ENCODE results near the gene GYG1. TPM values are rescaled to one million over a fixed set of nuclear protein-coding genes. Genes with fewer than 3 reads are reported as not detected.
A peak's percentile ranks its signal among the peaks of the same experiment; 100 is the strongest.

GYG1 gene
- total RNA-seq, 1 donor from 2014 or later: 45.6 TPM

DNA sequence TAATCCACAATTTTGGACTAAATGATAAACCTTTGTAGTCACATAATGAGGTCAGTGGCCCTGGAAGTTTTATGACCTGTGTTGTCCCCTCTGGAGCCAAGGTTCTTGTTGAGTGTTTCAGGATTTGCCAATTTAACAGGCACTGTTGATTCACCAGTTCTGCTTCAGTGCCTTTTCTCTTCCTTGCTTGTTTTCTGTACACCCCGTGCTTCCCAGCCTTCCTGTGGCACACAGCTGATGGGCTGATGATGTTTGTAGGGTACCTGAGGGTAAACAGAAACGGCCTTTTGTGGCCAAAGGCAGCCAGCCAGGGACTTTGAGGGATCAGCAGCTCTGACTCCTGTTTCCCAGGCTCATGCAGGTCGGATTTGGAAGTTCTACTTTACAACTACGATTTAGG, 13.3 kb downstream of the GYG1 start:
- TF ChIP-seq CTCF (IDR thresholded peaks at IDR 0.05): no peak
- Histone ChIP-seq H3K4me3 (no peak overlapping the region), H3K27ac (no peak overlapping the region), H3K9me3 (no peaks in the 10 kb centered on the region), H3K36me3 (peaks cover 44% of the 10 kb centered on the region), H3K4me1 (peaks cover 6% of the 10 kb centered on the region), H3K27me3 (no peaks in the 10 kb centered on the region)
- no peak for DNase-seq
- intact Hi-C loops (cut with DNase I): no loop called here
- ATAC-seq: no peak

DNA sequence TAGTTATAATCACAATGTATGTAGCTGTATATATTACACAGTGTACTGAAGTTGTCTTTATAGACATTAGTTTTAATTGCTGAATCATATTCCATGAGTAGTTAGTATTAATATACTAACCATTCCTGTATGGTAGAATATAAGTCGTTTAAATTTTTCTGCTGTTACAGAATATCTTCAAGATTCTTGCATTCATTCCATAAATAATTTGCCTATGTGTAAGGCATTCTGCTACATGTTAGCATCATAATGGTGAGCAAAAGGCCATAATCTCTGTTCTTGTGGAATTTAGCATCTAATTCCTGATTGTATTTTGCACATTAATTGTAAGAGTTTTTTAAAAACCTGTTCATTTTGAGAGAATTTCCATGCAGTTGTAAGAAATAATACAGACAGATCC, 14.1 kb downstream of the GYG1 start:
- H3K9me3 ChIP-seq: no peaks in the 10 kb centered on the region
- peaks cover 45% of the 10 kb centered on the region for H3K36me3 ChIP-seq
- DNase-seq (no peak), ATAC-seq (no peak)
- H3K27ac ChIP-seq: no peak overlapping the region
- H3K27me3 ChIP-seq: no peaks in the 10 kb centered on the region
- intact Hi-C loops (cut with DNase I): no loop called here
- peaks cover under 1% of the 10 kb centered on the region for H3K4me1 ChIP-seq
- no peak for TF ChIP-seq CTCF (IDR thresholded peaks at IDR 0.05)
- H3K4me3 ChIP-seq: no peak overlapping the region

- ATAC-seq (no peak), DNase-seq (no peak)
- H3K4me3 ChIP-seq: no peak overlapping the region
- H3K36me3 ChIP-seq: peaks cover 50% of the 10 kb centered on the region
- no peak for TF ChIP-seq CTCF (IDR thresholded peaks at IDR 0.05)
- H3K4me1 ChIP-seq: no peaks in the 10 kb centered on the region
- intact Hi-C loops (cut with DNase I): no loop called here
- H3K9me3 ChIP-seq: no peaks in the 10 kb centered on the region
- no peaks in the 10 kb centered on the region for H3K27me3 ChIP-seq
- no peak overlapping the region for H3K27ac ChIP-seq
Observed at GRCh38 chr3:149007567-149008257, 16.4 kb downstream of the GYG1 start.

DNA sequence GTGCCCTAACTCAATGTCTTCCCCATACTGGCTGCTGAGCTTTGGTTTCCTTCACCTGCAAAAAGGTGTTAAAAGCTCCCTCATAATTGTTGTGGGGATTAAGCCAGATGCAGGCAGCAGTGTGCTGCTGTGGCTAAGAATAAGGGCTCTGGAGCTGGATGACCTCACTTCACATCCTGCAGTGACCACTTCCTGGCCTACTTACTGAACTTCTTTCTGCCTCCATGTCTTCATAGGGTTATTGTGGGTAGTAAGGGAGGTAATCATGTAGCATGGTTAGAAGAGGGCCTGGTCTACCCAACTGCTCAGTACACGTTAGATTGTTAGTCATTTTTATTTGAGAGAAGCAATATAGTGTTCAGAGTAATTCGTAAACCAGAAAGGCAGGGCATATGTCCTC, 18.4 kb downstream of the GYG1 start:
- ATAC-seq: peak; percentile 72
- Histone ChIP-seq H3K9me3 (no peaks in the 10 kb centered on the region), H3K36me3 (peaks cover 62% of the 10 kb centered on the region), H3K4me3 (no peak overlapping the region), H3K4me1 (no peaks in the 10 kb centered on the region), H3K27me3 (no peaks in the 10 kb centered on the region), H3K27ac (no peak overlapping the region)
- intact Hi-C loops (cut with DNase I): no loop called here
- no peak for DNase-seq
- no peak for TF ChIP-seq CTCF (IDR thresholded peaks at IDR 0.05)

DNA sequence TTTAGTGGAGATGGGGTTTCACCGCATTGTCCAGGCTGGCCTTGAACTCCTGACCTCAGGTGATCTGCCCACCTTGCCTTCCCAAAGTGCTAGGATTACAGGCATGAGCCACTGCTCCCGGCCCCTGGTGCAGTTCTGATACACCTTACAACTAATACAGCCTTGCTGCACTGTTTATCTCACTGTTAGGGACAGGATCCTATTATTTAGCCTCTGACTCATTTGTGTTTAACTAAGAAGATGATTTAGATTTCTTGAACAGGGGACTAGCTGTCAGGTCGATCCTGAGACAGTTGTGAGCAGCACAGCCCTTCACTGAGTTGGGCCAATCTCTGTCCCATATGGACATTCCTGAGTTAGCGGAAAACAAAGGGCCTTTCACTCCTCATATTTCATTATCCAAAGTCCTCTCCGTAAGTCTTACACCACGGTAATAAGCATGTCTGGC, 19.2 kb downstream of the GYG1 start:
- no peak for TF ChIP-seq CTCF (IDR thresholded peaks at IDR 0.05)
- no peaks in the 10 kb centered on the region for H3K4me1 ChIP-seq
- intact Hi-C loops (cut with DNase I): no loop called here
- H3K36me3 ChIP-seq: peaks cover 63% of the 10 kb centered on the region
- H3K27me3 ChIP-seq: no peaks in the 10 kb centered on the region
- H3K27ac ChIP-seq: no peak overlapping the region
- ATAC-seq (no peak), DNase-seq (no peak)
- no peak overlapping the region for H3K4me3 ChIP-seq
- H3K9me3 ChIP-seq: no peaks in the 10 kb centered on the region

- Histone ChIP-seq H3K9me3 (no peaks in the 10 kb centered on the region), H3K36me3 (peaks cover 63% of the 10 kb centered on the region), H3K27me3 (no peaks in the 10 kb centered on the region), H3K27ac (no peak overlapping the region), H3K4me3 (no peak overlapping the region), H3K4me1 (no peaks in the 10 kb centered on the region)
- DNase-seq (no peak), ATAC-seq (no peak)
- intact Hi-C loops (cut with DNase I): no loop called here
- TF ChIP-seq CTCF (IDR thresholded peaks at IDR 0.05): no peak
Observed at GRCh38 chr3:149010966-149011365, 19.6 kb downstream of the GYG1 start.
